ENCODE data around the gene AGBL4.

AGBL4 gene

DNA sequence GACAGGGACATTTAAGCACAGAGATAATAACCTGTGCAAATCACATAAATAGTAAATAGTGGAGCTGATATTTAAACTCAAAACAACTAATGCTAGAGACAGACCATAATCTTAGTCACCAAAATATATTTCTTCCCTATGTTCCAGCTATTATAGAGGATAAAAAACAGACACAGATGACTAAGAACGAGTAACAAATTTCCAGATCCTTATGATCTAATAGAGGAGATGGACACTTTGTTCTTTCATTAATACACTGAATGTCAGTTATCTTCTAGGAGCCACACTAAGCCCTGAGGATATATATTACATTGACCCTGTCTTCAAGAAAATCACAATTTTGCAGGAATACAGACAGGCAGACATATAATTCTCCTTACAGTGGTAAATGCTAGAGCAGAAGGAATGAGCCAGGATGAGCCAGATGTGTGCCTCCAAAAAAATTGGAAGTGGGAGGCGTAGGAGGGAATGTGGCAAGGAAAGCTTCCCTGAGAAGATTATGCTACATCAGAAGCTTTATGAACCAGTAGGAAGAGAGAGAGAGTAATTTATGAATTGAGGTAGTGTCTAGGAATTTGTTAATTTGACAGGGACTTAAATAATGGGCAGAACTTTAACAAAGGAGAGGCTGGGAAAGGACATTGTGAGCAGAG lies 851.7 kb downstream of the AGBL4 start:
- no peak for DNase-seq

DNA sequence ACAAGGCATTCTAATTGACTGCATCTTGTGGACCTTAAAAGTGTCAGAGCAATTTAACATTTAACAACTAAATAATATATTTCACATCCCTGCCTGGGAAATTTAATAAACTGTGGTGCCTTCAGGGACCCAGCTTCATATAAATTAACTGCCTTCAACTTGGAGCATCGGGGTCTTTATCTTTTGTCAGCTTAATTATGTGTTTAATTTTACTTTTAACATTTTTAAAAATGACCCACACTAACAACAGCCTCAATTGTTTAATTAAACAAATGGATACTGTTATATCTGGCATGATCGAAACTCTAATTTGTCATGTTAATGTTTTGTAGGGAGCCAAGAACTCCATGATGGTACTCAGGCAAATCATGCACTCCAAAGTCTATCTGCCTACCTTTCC lies 857.7 kb downstream of the AGBL4 start:
- no peak for DNase-seq

DNA sequence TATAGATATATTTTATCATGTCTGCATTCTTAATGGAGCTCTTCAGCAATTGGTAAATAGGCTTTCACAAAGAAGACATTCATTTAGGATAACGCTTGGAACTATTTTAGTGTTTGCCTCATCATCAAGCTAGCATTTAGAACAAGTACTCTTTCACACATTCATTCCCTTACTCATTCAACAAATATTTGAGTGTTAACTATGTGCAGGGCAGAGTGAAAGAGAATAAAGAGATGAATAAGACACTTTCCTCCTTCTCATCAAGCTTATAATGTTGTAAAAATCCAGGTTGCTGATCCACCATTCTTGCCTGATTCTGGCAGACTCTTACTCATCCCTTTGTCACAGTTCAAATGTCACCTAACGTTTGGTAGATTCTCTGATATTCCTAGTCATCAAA lies 860.7 kb downstream of the AGBL4 start:
- no peak for DNase-seq

DNA sequence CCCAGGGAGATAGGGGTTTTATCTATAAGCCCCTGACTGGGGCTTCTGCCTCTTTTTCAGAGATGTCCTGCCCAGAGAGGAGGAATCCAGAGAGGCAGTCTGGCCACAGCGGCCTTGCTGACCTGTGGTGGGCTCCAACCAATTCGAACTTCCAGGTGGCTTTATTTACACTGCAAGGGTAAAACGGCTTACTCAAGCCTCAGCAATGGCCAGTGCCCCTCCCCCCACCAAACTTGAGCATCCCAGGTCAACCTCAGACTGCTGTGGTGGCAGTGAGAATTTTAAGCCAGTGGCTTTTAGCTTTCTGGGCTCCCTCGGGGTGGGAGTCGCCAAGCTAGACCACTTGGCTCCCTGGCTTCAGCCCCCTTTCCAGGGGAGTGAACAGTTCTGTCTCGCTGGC lies 863.1 kb downstream of the AGBL4 start:
- DNase-seq, result no peak

DNA sequence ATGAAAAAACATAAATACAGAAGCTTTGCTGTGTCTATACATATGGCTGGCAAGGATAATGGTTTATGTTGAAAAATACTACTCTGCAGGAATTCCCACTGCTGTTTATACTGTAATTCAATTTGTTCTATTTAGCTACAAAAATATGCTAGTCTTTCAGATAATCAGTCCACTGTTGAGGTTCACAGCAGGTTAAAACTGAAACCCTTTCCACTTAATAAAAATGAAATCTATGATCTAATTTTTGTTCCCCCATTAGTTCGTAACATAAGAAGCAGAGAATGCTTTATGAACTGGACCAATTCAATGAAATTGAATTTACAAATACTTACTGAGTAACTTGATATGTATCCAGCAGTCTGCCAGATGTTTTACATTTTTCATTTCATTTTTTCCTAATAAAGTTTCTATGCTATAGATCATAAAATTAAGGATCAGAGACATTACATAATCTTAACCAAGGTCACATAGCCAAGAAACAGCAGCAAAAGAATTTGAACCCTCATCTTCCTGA lies 887.0 kb downstream of the AGBL4 start:
- DNase-seq, result no peak

DNA sequence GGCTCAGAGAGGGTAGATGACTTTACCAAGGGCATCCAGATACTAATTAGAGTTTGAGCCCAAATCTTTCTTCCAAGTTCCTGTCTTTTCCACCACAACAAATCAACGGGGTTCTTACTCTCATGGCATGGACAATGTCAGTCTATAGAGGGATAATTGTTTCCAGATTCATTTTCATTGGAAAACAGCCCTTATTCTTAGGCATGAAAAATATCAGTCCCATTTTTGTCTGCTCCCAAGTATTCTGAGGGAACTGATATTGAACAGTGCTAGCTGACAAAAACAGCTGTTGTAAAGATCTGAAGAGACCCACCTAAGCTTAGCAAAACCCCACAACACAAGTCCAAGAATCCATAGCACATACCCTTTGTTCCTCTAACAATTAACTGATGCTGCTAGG lies 898.0 kb downstream of the AGBL4 start:
- DNase-seq, result no peak

DNA sequence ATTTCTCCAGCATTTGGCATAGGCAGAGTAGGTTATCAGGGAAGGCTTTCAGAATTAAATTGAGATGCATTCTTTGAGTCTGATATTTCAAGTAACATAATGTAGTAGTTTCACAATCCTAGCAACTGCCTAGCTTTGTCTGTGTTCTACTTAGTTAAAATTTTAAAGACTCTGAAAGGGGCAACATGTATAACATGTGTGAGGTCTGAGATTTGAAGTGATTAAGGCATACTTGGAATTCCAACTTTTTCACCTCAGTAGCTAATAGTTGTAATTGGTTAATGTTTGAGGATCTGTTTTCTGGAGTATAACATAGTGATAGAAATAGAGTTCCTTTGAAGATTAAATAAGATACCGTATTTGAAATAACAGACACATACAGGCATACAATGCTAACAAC lies 911.8 kb downstream of the AGBL4 start:
- no peak for DNase-seq

DNA sequence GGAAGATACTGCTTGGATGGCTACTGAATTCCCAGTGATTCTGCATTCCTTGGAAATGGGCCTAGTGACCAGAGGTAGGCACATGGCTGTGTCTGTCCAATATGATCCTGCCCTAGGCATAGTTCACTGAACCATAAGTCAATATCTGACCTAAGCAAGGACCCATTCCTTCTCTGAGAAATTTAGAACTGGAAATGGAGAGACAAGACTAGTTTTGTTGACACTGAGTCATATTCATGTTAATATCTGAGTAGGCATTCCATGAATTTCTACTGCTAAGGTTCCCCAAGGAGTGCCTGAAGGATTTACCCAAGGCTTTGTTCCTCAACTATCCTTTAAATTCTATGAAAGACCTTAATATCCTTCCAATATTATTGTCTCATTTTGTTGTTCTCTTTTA lies 917.3 kb downstream of the AGBL4 start:
- DNase-seq, result no peak

DNA sequence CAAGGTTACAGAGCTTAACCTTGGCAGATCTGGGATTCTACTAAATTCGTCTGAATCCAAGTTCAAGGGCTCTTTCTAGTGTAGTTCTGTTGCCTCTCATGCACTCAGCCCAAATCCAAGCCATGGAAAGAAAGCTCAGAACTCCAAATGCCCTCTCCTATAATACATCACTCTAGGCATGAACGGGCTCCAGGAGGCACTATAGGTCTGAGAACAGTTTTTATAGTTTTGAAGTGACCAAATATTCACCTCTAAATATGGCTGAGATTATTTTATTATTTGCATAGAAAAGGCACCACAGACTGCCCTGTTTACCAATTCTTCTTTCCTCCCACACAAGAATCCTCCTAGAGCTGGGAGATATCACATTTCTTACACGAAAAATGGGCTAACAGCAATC lies 919.2 kb downstream of the AGBL4 start:
- no peak for DNase-seq

DNA sequence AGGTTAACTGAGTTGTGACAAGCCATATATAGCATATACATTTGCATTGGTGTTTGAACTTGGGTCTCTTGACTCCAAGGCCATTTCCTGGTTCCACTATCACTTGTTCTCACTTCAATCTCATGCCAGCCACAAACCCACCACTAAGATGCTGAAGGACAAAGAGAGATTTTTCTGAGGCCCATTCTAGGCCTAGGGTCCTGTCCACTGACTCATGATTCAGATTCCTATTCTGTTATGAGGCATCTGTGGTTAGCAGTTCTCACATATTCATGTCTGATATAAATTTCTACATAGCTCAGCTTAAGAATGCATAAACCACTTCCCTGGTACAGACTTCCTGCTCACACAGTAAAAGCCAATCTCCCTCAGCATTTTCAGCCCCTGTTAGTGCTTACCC lies 921.0 kb downstream of the AGBL4 start:
- no peak for DNase-seq

DNA sequence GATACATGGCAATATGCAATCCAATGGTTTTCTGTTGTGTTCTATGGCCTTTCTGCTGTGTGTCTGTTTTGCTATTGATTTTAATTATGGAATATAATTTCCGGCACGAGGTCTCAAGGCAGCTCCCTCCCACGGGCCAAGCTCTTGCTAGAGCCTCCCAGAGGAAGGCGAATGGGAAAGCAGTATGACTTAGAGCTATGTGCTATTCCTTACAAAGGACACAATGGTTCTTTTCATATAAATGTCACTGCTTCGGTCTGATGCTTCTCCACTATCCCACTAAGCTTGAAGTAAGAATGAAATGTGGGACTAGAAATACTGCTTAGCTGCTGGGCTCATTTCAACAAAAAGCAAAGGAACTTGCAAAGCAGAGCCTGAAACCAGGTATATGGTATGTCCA lies 924.9 kb downstream of the AGBL4 start:
- DNase-seq, result no peak

DNA sequence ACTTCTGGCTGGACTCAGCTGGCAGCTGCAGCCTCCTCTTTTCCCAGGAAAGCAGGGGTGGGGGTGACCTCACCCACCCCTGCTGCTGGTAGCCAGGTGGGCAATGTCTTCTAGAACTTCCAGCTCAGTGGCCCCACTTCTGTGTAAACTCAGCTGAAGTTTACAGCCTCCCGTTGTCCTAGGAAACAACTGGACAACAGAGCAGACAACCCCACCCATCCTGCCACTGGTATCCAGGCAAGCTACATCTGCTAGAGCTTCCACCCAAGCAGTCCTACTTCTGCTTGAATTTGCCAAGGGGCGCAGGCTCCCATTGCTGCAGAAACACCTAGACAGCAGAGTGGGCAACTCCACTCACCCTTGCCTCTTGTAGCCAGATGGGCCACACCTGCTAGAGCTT lies 937.4 kb downstream of the AGBL4 start:
- DNase-seq, result no peak

DNA sequence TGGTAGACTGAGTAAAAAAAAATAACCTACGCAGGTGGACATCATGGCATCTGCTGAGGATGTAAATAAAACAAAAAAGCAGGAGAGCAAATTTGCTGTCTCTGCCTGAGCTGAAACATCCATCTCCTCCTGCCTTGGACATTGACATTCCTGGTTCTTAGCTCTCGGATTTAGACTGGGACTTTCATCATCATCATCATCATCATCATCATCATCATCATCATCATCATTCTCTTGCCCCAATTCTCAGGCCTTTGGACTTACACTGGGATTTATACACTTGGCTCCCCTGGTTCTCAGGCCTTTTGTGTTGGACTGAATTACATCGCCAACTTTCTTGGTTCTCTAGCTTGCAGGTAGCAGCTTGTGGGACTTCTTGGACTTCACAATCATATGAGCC lies 938.7 kb downstream of the AGBL4 start:
- no peak for DNase-seq

DNA sequence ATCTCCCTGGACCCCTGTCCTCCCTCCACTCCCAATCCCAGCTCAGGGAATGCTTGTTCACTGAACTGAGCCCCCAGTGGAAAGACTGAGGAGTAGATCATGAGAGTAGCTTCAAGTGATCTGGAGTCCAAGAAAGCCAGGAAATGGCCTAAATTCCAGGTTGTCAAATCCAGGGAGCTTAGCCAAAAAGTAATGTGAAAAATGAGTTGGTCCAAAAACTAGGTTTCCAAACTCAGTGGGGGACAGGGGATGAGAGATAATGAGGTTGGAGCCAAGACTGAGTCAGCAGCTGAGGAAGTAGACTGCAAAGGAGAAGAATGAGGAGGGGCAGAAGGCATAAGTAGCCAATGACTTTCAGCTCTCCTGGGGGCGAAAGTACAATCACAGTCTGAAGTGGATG lies 963.0 kb downstream of the AGBL4 start:
- DNase-seq, result no peak

DNA sequence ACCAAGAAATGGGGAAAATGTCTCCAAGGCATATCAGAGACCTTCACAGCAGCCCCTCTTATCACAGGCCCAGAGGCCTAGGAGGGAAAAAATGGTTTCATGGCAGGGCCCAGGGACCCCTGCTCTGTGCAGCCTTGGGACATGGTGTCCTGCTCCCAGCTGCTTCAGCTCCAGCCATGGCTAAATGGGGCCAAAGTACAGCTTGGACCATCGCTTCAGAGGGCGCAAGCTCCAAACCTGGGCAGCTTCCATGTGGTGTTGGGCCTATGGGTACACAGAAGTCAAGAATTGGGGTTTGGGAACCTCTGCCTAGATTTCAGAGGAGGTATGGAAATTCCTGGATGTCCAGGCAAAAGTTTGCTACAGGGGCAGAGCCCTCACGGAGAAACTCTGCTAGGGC lies 964.7 kb downstream of the AGBL4 start:
- no peak for DNase-seq

DNA sequence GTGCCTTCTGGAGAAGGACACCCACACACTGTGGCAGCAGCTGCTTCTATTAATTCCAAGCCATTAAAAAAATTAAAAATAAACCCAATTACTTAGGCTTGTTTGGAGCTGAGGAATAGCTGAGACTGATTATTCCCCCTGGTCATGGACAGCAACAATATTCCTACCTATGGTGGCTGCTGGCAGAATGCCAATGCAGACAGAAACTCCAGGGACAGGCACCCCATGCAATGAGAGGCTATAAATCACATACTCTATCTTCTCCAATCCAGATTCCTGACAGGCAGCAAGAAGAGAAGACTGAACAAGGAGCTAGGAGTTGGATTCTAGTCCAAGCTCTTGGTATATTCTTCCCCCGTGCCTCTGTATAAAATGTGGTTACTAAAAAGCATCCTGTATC lies 971.7 kb downstream of the AGBL4 start:
- no peak for DNase-seq

DNA sequence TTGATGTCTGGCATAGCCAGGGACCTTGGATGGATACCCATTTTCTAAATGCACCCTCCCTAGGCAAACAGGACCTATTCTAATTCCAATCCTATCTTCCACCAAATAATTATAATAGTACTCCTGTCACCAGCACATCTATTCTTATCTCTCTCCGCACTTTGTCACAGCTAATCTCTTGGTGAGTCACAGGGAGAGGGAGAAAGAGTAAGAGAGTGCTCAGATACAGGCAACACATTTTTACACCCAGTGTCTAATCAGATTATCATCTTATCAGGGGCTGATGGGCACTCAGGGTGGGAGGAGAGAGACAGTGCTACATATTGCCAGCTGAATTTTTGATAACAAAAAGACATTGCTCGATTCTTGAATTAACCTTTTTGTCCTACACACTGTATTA lies 972.1 kb downstream of the AGBL4 start:
- DNase-seq, result no peak

DNA sequence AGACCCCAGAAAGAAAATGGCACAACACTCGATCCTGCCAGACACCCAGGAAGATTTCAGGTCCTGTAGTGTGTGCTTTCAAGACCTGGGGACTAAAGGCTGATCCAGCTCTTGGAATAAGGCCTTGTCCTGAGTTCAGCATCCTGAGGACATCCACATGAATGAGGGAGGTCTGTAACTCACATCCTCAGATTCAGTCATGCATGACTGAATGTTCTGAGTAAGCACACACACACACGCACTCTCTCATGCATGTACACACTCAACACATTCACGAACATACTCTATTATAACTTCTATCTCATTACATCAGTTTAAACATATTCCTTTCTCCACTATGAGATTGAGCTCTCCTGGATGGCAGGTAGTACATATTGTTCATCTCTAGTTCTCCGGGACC lies 973.7 kb downstream of the AGBL4 start:
- no peak for DNase-seq

DNA sequence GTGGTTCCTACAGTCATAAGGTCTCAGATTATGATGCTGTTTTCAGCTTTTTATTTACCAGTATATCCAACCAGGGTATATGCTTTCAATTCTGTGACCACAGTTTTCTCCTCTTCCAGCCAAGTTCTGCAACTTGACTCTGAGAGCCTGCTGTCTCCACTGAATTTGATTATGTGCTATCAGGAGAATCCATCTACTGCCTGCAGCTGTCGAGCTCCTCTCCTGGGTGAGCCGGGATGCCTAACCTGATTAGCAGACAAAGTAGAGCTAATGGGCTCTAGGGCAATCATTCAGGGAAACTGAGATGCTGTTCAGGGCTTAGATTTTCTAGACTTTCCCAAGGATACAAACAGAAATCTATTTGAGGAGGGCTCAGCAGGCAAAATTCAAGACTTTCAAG lies 975.6 kb downstream of the AGBL4 start:
- DNase-seq, result no peak

DNA sequence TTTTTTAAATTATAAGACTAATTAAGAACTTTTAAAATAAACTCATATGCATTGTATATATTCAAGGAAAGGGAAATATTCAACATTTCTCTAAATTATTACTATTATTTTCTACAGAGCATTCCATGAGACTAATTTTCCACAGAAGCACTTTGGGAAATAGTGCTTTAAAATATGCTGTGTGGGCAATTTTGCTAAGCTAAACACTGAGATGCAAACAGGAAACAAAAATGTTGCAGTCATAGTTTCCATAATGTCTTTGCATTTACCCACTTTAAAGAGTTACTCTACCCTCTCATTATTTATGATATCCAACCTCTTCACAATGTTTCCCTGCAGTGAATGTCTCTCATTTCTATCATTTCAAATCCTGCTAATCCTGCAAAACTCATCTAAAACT lies 977.4 kb downstream of the AGBL4 start:
- no peak for DNase-seq

DNA sequence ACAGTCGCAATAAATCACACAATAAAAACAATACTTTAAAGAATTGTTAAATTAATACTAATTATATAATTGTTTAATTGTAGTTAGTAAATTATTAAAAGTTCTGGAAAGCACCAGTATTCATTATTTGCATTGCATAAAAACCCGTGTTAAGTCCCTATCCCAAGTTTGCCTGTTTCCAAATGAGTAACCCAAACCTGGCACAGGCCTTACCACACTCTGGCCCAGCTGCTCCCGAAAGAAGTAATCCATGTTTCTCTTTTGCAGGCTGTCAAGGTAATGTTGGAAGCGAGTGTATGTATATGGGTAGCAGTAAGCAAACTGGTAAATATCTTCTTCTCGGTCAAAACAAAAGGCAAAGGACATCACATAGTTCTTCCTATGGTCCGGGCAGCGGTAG lies 978.4 kb downstream of the AGBL4 start:
- no peak for DNase-seq

DNA sequence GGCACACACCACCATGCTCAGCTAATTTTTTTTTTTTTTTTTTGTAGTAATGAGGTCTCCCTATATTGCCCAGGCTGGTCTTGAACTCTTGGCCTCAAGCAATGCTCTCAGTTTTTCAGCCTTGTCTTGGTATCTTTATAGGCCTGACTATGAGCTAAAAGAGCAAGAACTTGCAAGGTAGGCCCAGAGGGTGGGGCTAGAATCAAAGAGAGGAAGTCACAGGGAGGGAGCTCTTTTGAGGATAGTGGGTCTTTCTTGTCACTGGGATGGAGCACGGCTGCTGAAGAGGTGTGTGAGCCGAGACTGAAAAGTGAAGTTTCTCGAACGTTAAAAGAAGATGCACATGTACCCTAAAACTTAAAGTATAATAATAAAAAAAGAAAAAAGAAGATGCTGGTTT lies 987.1 kb downstream of the AGBL4 start:
- DNase-seq, result no peak

DNA sequence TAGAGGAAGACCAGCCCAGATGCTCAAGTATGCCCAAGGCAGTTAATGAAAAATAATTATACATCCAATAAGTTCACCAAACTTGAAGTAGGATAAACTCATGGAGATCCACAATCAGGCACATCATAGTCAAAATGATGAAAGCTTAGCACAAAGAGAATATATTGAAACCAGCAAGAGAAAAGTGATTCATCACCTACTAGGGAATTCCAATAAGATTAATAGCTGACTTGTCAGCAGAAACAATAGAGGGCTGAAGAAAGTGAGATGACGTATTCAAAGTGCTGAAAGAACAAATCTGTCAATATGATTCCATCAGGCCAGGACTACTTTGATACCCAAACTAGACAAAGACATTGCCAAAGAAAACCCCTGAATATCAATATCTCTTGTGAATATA lies 995.4 kb downstream of the AGBL4 start:
- DNase-seq, result no peak

DNA sequence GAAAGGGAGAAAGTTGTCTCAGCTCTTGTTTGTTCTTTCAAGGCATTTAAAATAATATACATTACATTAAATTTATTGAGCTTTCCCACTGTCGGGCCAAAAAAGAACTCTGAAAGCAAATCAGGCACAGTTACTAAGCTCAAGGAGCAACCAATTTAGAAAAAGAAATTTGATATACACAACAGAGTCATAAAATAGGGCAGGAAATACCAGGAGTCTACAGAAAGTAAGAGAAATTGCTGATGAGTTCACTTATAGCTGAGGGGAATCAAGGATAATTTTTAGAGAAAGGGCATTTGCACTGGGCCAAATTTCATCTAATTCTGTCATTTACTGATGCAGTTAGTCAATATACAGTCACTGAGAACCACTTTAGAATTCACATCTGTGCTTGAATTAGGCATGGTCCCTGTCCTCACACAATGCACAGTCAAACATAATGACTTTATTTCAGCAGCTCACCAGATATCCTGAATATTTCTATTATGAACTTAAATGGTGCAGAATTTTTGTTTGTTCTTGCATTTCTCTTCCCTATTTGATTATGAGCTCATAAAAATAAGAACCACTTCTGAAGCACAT lies 997.4 kb downstream of the AGBL4 start:
- DNase-seq, result no peak

Measured in HCEC 1CT (cell line).